ENCODE data around the gene RAB11FIP4. TPM values are rescaled to one million over a fixed set of nuclear protein-coding genes. Genes with fewer than 3 reads are reported as not detected.

Gene RAB11FIP4
- total and polyA plus RNA-seq, 2 donors from 2014 or later, result 10.0 to 32.5 TPM

- no peak overlapping the region for H3K4me3 ChIP-seq (ENCODE audit: low read length in 3 of 3)
- no peak for TF ChIP-seq CTCF (IDR thresholded peaks at IDR 0.05; ENCODE audit: borderline replicate concordance, extremely low read depth, insufficient read depth)
- no peaks in the 10 kb centered on the region for H3K9me3 ChIP-seq (ENCODE audit: control insufficient read depth in 2 of 3, insufficient read depth in 1 of 3, low read length in 3 of 3)
- intact Hi-C loops (cut with DNase I), result no loop called here
- no peaks in the 10 kb centered on the region for H3K36me3 ChIP-seq (ENCODE audit: control insufficient read depth in 2 of 3, insufficient read depth in 3 of 3, low read length in 3 of 3)
- peaks cover 0 to 2% (median 0%) of the 10 kb centered on the region in 3 donors for H3K4me1 ChIP-seq (ENCODE audit: control insufficient read depth in 2 of 3, insufficient read depth in 2 of 3, low read depth in 1 of 3, low read length in 3 of 3)
- H3K27ac ChIP-seq (ENCODE audit: low read depth in 2 of 2, low read length in 2 of 2), result no peak overlapping the region
- H3K27me3 ChIP-seq (ENCODE audit: control insufficient read depth, insufficient read depth, low read length), result no peaks in the 10 kb centered on the region
- DNase-seq (no peak), FAIRE-seq (no peak)
- H3K9ac ChIP-seq (ENCODE audit: low read length in 3 of 3), result no peak overlapping the region
Measured at GRCh38 chr17:31546650-31547049, 155.2 kb downstream of the RAB11FIP4 start.

GRCh38 chr17:31548709-31549108, 157.2 kb downstream of the RAB11FIP4 start:
- H3K9me3 ChIP-seq (ENCODE audit: control insufficient read depth in 2 of 3, insufficient read depth in 1 of 3, low read length in 3 of 3), result no peaks in the 10 kb centered on the region
- FAIRE-seq (no peak), DNase-seq (peak in 1 of 5 donors; percentile 56)
- H3K27me3 ChIP-seq (ENCODE audit: control insufficient read depth, insufficient read depth, low read length), result no peaks in the 10 kb centered on the region
- peaks cover 0 to 2% (median 0%) of the 10 kb centered on the region in 3 donors for H3K4me1 ChIP-seq (ENCODE audit: control insufficient read depth in 2 of 3, insufficient read depth in 2 of 3, low read depth in 1 of 3, low read length in 3 of 3)
- no peak for TF ChIP-seq CTCF (IDR thresholded peaks at IDR 0.05; ENCODE audit: borderline replicate concordance, extremely low read depth, insufficient read depth)
- intact Hi-C loops (cut with DNase I), result no loop called here
- no peak overlapping the region for H3K9ac ChIP-seq (ENCODE audit: low read length in 3 of 3)
- H3K27ac ChIP-seq (ENCODE audit: low read depth in 2 of 2, low read length in 2 of 2), result no peak overlapping the region
- H3K36me3 ChIP-seq (ENCODE audit: control insufficient read depth in 2 of 3, insufficient read depth in 3 of 3, low read length in 3 of 3), result no peaks in the 10 kb centered on the region
- peak overlapping the region in 2 of 3 donors; percentile 75 to 79 for H3K4me3 ChIP-seq (ENCODE audit: low read length in 3 of 3)

GRCh38 chr17:31549121-31549524, 157.6 kb downstream of the RAB11FIP4 start:
- intact Hi-C loops (cut with DNase I), result no loop called here
- Histone ChIP-seq H3K27ac (ENCODE audit: low read depth in 2 of 2, low read length in 2 of 2) (peak overlapping the region; percentile 79 to 91), H3K27me3 (ENCODE audit: control insufficient read depth, insufficient read depth, low read length) (no peaks in the 10 kb centered on the region), H3K36me3 (ENCODE audit: control insufficient read depth in 2 of 3, insufficient read depth in 3 of 3, low read length in 3 of 3) (no peaks in the 10 kb centered on the region), H3K4me3 (ENCODE audit: low read length in 3 of 3) (peak overlapping the region; percentile 42 to 79 (median 75)), H3K4me1 (ENCODE audit: control insufficient read depth in 2 of 3, insufficient read depth in 2 of 3, low read depth in 1 of 3, low read length in 3 of 3) (peaks cover 0 to 2% (median 0%) of the 10 kb centered on the region in 3 donors), H3K9me3 (ENCODE audit: control insufficient read depth in 2 of 3, insufficient read depth in 1 of 3, low read length in 3 of 3) (no peaks in the 10 kb centered on the region), H3K9ac (ENCODE audit: low read length in 3 of 3) (peak overlapping the region; percentile 27 to 89 (median 65))
- DNase-seq (peak in 1 of 5 donors; percentile 46), FAIRE-seq (no peak)
- no peak for TF ChIP-seq CTCF (IDR thresholded peaks at IDR 0.05; ENCODE audit: borderline replicate concordance, extremely low read depth, insufficient read depth)

Data from kidney (tissue), 14 donors.